Endothelial cell of umbilical vein (primary cell): ENCODE results near the gene PPA2. TPM values are rescaled to one million over a fixed set of nuclear protein-coding genes. Genes with fewer than 3 reads are reported as not detected.

Experiments
- BruUV-seq: library from RNA; stranded (reverse); fragments of 400-500 nt; replicated peaks from 2 replicates; lab custom pipeline; 2021; lab: Mats Ljungman, UMichigan
- CTCF ChIA-PET: fragments of 300-600, 350-600 bp; sonication (Branson Sonifier 250); formaldehyde crosslinking; loops from one replicate; lab custom pipeline; 2021; ENCODE audit warnings: antibody characterized with exemption, inconsistent platforms; lab: Charles Lee
- POLR2A ChIA-PET: fragments of 300-600, 350-600 bp; sonication (Branson Sonifier 250); formaldehyde crosslinking; loops from one replicate; lab custom pipeline; 2021; ENCODE audit warnings: antibody characterized with exemption, inconsistent platforms; lab: Charles Lee
- DNase-seq: peaks from one replicate; pipeline ENCODE4 v3.0.0-alpha.2; 2011; ENCODE audit warnings: low read depth, low spot score
- FAIRE-seq: peaks from 2 replicates; lab custom pipeline; 2011; peaks lifted over from hg19 to GRCh38; lab: Jason Lieb, UNC
- H2AFZ ChIP-seq: 2 replicates; pipeline ENCODE4 v1.6.0; 2012; ENCODE audit warnings: low read depth, low read length, control low read depth, inconsistent platforms
- H3K27ac ChIP-seq: 2 replicates; pipeline ENCODE4 v1.5.1; 2011; ENCODE audit warnings: low read depth, mild to moderate bottlenecking, control low read depth, low read length, moderate library complexity; ENCODE audit not compliant: insufficient read depth
- H3K27me3 ChIP-seq, 2 experiments: 2 replicates each; pipeline versions ENCODE4 v1.6.0 to v1.6.1; 2011; ENCODE audit warnings: low read length in 2 of 2, mixed read lengths in 1 of 2; ENCODE audit not compliant: control insufficient read depth in 2 of 2, insufficient read depth in 2 of 2
- H3K36me3 ChIP-seq, 2 experiments: 2 replicates in 1 of 2; 3 replicates in 1 of 2; pipeline ENCODE4 v1.5.1; 2011; ENCODE audit warnings: low read length in 2 of 2, mild to moderate bottlenecking in 1 of 2, moderate library complexity in 1 of 2; ENCODE audit not compliant: control insufficient read depth in 2 of 2, insufficient read depth in 2 of 2; ENCODE audit errors: extremely low read depth in 1 of 2
- H3K4me1 ChIP-seq: 3 replicates; pipeline ENCODE4 v1.5.1; 2011; ENCODE audit warnings: mild to moderate bottlenecking, low read length; ENCODE audit not compliant: control insufficient read depth, insufficient read depth; ENCODE audit errors: extremely low read depth
- H3K4me2 ChIP-seq: 2 replicates; pipeline ENCODE4 v1.6.1; 2011; ENCODE audit warnings: low read length, control low read depth, mixed read lengths; ENCODE audit not compliant: insufficient read depth
- H3K4me3 ChIP-seq, 3 experiments: fragments of 200-600 bp in 1 of 3; sonication (generic), shearing (Covaris generic) in 1 of 3; replicated peaks in 1 of 3; 2 replicates each; pipeline ENCODE4 v1.5.1; 2011 to 2016; ENCODE audit warnings: control low read depth in 3 of 3, low read length in 3 of 3, mild to moderate bottlenecking in 2 of 3, inconsistent platforms in 1 of 3, low read depth in 1 of 3, moderate library complexity in 1 of 3; ENCODE audit not compliant: insufficient read depth in 1 of 3
- H3K79me2 ChIP-seq: 2 replicates; pipeline ENCODE4 v1.6.0; 2012; ENCODE audit warnings: low read length, inconsistent platforms; ENCODE audit not compliant: control insufficient read depth, insufficient read depth
- H3K9ac ChIP-seq: replicated peaks from 2 replicates; pipeline ENCODE3; 2011; ENCODE audit warnings: low read length, control low read depth; ENCODE audit not compliant: insufficient read depth; ENCODE audit errors: extremely low read depth
- H3K9me1 ChIP-seq: replicated peaks from 3 replicates; pipeline ENCODE4 v1.6.0; 2011; ENCODE audit warnings: mild to moderate bottlenecking, low read length; ENCODE audit not compliant: control insufficient read depth, insufficient read depth; ENCODE audit errors: extremely low read depth
- H3K9me3 ChIP-seq: replicated peaks from 2 replicates; pipeline ENCODE4 v1.5.1; 2012; ENCODE audit warnings: low read length, inconsistent platforms; ENCODE audit not compliant: control insufficient read depth, insufficient read depth
- H4K20me1 ChIP-seq: replicated peaks from 2 replicates; pipeline ENCODE3; 2011; ENCODE audit warnings: mild to moderate bottlenecking, low read length; ENCODE audit not compliant: control insufficient read depth, insufficient read depth; ENCODE audit errors: extremely low read depth
- CTCF ChIP-seq, 2 donors: IDR thresholded peaks; 1 replicate in 1 of 2; 2 replicates in 1 of 2; pipeline ENCODE4 v1.5.1; 2011; ENCODE audit warnings: low read length in 2 of 2, mild to moderate bottlenecking in 2 of 2, moderate library complexity in 2 of 2, control low read depth in 1 of 2, inconsistent platforms in 1 of 2, low read depth in 1 of 2; ENCODE audit not compliant: insufficient read depth in 1 of 2; ENCODE audit errors: extremely low read depth in 1 of 2
- EZH2 ChIP-seq: IDR thresholded peaks from 2 replicates; pipeline ENCODE4 v1.6.1; 2012; ENCODE audit warnings: borderline replicate concordance, low read depth, mild to moderate bottlenecking, moderate library complexity, low read length, inconsistent platforms; ENCODE audit not compliant: severe bottlenecking
- FOS ChIP-seq: IDR thresholded peaks from 2 replicates; pipeline ENCODE4 v1.6.1; 2011; ENCODE audit warnings: mild to moderate bottlenecking, low read length, moderate library complexity, borderline replicate concordance; ENCODE audit not compliant: insufficient read depth
- GATA2 ChIP-seq: IDR thresholded peaks from 2 replicates; pipeline ENCODE4 v1.7.0; 2011; ENCODE audit warnings: low read depth, mild to moderate bottlenecking, moderate library complexity, mixed read lengths, low read length; ENCODE audit not compliant: insufficient read length, insufficient read depth
- JUN ChIP-seq: IDR thresholded peaks from 2 replicates; pipeline ENCODE4 v1.6.1; 2011; ENCODE audit warnings: borderline replicate concordance, low read depth; ENCODE audit not compliant: insufficient read length, insufficient read depth
- MAX ChIP-seq: IDR thresholded peaks from 2 replicates; pipeline ENCODE4 v1.6.1; 2011; ENCODE audit not compliant: insufficient read depth, insufficient read length
- MYC ChIP-seq: IDR thresholded peaks from one replicate; pipeline ENCODE4 v1.6.1; 2011; ENCODE audit warnings: mild to moderate bottlenecking, low read depth, low read length
- POLR2A ChIP-seq: IDR thresholded peaks from 2 replicates; pipeline ENCODE4 v1.6.1; 2012; ENCODE audit warnings: low read depth, mild to moderate bottlenecking, control low read depth, low read length
- POLR2AphosphoS5 ChIP-seq: IDR thresholded peaks from 2 replicates; pipeline ENCODE4 v1.6.1; 2012; ENCODE audit warnings: low read depth, mild to moderate bottlenecking, control low read depth, low read length, moderate library complexity; ENCODE audit not compliant: insufficient read depth
- dilution Hi-C: fragments of 300-500 bp; cut with MboI; formaldehyde crosslinking; loops from one replicate; pipeline ENCODE4 v1.15.0; 2019; ENCODE audit warnings: low sequenced_read_pairs; ENCODE audit not compliant: extremely low pct_ligation_motif_present
- intact Hi-C: fragments of 100-400 bp; cut with micrococcal nuclease; formaldehyde crosslinking; loops from one replicate; pipeline ENCODE4 v1.10.0; 2022
- polyA plus RNA-seq, 4 experiments: library from polyadenylated mRNA; depleted of rRNA in 3 of 4; stranded (reverse) in 3 of 4; unstranded in 1 of 4; fragments of >200 nt; gene quantifications; 2 replicates each; pipeline versions ENCODE4 v1.2.1 to v1.2.3, GENCODE V29; 2011 to 2012; ENCODE audit warnings: missing spikeins in 1 of 4
- total RNA-seq: library from RNA; stranded (reverse); gene quantifications from 2 replicates; pipeline ENCODE4 v1.2.3, GENCODE V29; 2021

PPA2 gene
- total and polyA plus RNA-seq, 2 donors (not counting 3 experiments of a cell fraction or from before 2014, with no cell fraction given): 30.4 to 58.7 TPM

GRCh38 chr4:105433421-105433820, 40.4 kb downstream of the PPA2 start:
- TF ChIP-seq POLR2A: no peak
- TF ChIP-seq FOS: no peak
- no peak for TF ChIP-seq JUN
- TF ChIP-seq POLR2AphosphoS5: no peak
- no peak for TF ChIP-seq MYC
- no peak for TF ChIP-seq CTCF (IDR thresholded peaks at IDR 0.05; ENCODE audit: extremely low read depth in 1 of 2, insufficient read depth in 1 of 2, low read depth in 1 of 2, low read length in 2 of 2)
- no peak for TF ChIP-seq MAX
- TF ChIP-seq GATA2: no peak
- TF ChIP-seq EZH2: no peak
- Histone ChIP-seq H3K4me3 (no peak overlapping the region), H4K20me1 (no peaks in the 10 kb centered on the region), H3K36me3 (peaks cover 0 to 2% of the 10 kb centered on the region in 2 experiments), H3K9me1 (no peaks in the 10 kb centered on the region), H3K4me2 (no peak overlapping the region), H3K27me3 (no peaks in the 10 kb centered on the region), H2AFZ (no peak overlapping the region), H3K9ac (no peak overlapping the region), H3K9me3 (no peaks in the 10 kb centered on the region), H3K79me2 (no peaks in the 10 kb centered on the region), H3K4me1 (no peaks in the 10 kb centered on the region), H3K27ac (no peak overlapping the region)
- ChIA-PET POLR2A (no interaction called here), CTCF (interaction anchor here (1.4 kb wide), 1 partner anchor 40 kb away, joined by 4 read pairs; the partner anchor contains the start of gene PPA2)
- no peak for DNase-seq
- intact Hi-C loops (no loop called here), dilution Hi-C loops (no loop called here)
- BruUV-seq: no TSS peak
- FAIRE-seq: no peak
